Fibroblast of mammary gland (primary cell): ENCODE data around the gene MYO3B.

Experiments
- DNase-seq: peaks from one replicate; pipeline ENCODE4 v3.0.0-alpha.2; 2010; ENCODE audit warnings: low read depth
- H3K4me3 ChIP-seq: 2 replicates; pipeline ENCODE4 v1.5.1; 2011; ENCODE audit warnings: low read depth, mild to moderate bottlenecking, low read length, moderate library complexity; ENCODE audit not compliant: control insufficient read depth
- TF ChIP-seq, protein P1 (sequence below): conservative IDR thresholded peaks from 2 replicates; pipeline ENCODE4 v1.5.1; 2011; ENCODE audit warnings: low read depth, low read length, inconsistent platforms; ENCODE audit not compliant: control insufficient read depth, insufficient read depth

Gene MYO3B

DNA sequence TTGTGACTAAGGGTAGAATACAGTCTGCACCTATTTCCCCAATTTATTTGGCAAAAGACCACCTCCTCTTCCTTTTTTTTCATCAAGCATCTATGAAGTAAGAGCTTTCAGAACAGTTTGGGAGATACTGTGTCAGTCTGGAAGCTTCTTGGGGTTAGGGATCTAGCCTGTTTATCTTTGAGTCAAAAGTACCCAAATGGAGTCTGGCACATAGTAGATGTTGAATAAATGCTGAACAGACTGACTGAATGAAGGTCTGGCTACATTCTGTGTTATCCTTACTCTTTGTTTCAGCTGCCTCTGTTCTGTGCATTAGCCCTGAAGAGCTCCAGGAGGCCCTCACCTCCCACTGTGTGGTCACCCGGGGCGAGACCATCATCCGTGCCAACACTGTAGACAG, 223.2 kb downstream of the MYO3B start:
- DNase-seq = no peak
- H3K4me3 ChIP-seq = no peak overlapping the region
- TF ChIP-seq, protein P1, sequence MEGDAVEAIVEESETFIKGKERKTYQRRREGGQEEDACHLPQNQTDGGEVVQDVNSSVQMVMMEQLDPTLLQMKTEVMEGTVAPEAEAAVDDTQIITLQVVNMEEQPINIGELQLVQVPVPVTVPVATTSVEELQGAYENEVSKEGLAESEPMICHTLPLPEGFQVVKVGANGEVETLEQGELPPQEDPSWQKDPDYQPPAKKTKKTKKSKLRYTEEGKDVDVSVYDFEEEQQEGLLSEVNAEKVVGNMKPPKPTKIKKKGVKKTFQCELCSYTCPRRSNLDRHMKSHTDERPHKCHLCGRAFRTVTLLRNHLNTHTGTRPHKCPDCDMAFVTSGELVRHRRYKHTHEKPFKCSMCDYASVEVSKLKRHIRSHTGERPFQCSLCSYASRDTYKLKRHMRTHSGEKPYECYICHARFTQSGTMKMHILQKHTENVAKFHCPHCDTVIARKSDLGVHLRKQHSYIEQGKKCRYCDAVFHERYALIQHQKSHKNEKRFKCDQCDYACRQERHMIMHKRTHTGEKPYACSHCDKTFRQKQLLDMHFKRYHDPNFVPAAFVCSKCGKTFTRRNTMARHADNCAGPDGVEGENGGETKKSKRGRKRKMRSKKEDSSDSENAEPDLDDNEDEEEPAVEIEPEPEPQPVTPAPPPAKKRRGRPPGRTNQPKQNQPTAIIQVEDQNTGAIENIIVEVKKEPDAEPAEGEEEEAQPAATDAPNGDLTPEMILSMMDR = no peak

DNA sequence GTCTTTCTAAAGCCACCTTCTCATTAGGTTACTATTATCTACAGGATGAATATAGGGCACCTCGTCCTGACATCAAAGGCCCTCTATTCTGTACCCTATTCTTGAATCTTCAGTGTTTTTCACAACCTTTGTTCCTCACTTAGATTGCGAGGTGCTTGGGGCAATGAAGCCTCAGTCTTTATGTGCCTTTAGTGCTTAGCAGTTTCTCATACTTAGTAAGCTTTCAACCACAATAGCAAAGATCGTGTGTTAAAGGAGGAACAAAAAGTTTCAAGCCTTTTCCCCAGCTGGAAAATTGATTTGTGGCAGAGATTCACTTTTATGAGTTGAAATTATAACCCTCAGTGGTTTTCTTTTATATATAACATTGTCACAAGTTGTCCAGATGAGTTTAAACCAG, 226.9 kb downstream of the MYO3B start:
- TF ChIP-seq, protein P1 = no peak
- no peak for DNase-seq
- H3K4me3 ChIP-seq = no peak overlapping the region

DNA sequence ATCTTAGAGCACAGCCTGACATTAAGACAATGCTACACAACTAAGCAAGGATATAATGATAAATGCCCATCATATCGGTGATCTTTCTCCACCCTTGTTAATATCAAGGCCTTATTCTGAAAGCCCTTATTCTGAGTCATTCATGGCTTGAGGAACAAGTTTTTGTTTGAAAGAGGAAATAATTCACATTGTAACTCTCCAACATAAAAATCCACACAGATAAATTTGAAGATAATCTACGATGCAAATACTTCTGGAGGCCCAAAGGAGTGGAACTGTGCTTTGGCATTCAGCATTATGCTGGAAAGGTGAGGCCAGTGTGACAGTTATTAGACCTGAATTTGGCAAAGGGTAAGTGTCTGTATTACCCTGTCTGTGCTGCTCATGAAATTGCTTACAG, 227.4 kb downstream of the MYO3B start:
- DNase-seq = no peak
- H3K4me3 ChIP-seq = no peak overlapping the region
- TF ChIP-seq, protein P1 = no peak

DNA sequence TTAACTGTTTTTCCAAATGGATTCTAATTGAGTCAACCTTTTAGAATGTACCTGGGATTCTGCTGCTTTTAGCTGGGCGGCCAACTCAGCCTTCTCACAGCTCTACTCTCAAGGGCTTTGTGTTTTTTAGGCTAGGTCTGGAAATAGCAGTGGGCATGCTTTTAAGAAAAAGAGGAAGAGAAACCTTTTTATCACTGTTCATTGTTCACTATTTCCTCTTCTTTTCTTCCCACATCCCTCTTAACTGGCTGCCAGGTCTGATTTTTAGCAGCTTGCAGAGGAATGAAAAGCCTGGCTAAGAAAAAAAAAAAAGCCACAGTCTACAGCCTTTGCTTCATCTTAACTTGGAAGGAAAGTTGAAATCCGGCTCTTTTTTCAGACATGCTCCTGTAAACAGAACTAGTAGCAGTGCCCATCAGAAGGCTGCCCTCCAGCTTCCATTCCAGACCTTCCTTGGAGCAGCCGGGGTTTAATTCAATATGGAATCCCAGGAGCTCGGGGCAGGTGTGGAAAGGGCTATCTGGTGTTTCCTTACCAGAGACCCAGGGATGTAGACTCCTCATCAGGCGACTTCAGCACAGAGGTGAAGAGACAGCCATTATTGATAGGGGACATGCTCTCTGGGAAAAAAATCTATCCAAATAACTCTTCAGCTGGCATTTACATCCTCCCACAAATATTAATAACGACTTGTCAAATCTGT, 230.7 kb downstream of the MYO3B start:
- TF ChIP-seq, protein P1 = no peak
- H3K4me3 ChIP-seq = no peak overlapping the region
- DNase-seq = no peak

DNA sequence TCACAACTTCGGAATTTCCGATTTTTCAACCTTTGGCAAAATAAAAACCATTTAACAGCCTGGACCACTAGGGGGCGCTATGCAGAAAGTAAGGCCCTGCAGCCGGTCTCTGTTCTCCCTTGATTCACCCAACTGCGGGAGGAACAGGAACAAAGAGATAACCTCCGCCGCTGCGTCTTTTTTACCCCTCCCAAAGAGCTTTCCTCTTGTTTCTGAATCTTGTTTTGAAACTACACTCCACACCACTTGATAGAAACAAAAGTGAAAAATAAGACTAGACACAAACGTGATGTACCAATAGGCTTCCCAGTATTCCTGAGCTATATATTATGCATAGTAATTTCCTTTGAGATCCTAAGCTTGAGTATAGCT, 231.2 kb downstream of the MYO3B start:
- no peak overlapping the region for H3K4me3 ChIP-seq
- DNase-seq = peak; percentile 72
- TF ChIP-seq, protein P1 = peak; percentile 82

DNA sequence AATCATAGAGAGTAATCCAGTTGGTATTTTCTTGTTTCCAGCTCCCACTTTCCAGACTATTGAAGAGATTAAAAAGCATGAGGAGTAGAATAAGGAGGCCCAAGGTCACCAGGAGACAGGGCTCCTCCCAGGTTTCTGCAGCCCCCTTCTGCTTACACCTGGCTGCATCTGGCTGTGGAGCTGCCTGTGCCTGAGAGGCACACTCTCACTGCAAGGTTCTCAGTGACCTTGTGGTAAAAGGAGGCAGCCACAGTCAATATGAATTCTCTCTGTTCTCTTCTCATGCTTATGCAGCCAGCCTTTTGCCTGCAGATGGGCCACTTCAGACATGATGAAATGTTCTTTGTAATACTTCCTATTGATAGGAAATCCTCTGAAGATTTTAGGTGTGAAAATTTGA, 233.7 kb downstream of the MYO3B start:
- TF ChIP-seq, protein P1 = no peak
- H3K4me3 ChIP-seq = no peak overlapping the region
- no peak for DNase-seq
